GF-D8 (cell line): ENCODE data around the gene EPHB6.

Experiments used
- DNase-seq: peaks from one replicate; lab custom pipeline; 2025; lab: John Stamatoyannopoulos, UW

Gene EPHB6

GRCh38 chr7:142866361-142867096, 11.7 kb downstream of the EPHB6 start:
- DNase-seq: no peak

- no peak for DNase-seq
These were observed 12.2 kb downstream of the EPHB6 start for GRCh38 chr7:142867097-142867378.

GRCh38 chr7:142867398-142868187, 12.7 kb downstream of the EPHB6 start:
- DNase-seq: no peak

GRCh38 chr7:142868188-142868985, 13.5 kb downstream of the EPHB6 start:
- no peak for DNase-seq

GRCh38 chr7:142868986-142869415, 14.1 kb downstream of the EPHB6 start:
- no peak for DNase-seq

GRCh38 chr7:142869434-142869833, 14.6 kb downstream of the EPHB6 start:
- DNase-seq: no peak

- no peak for DNase-seq
These were observed 15.3 kb downstream of the EPHB6 start for GRCh38 chr7:142870147-142870559.

GRCh38 chr7:142870566-142871259, 15.8 kb downstream of the EPHB6 start:
- DNase-seq: no peak

GRCh38 chr7:142871260-142872105, 16.6 kb downstream of the EPHB6 start:
- DNase-seq: no peak

GRCh38 chr7:142872106-142872675, 17.3 kb downstream of the EPHB6 start:
- no peak for DNase-seq

GRCh38 chr7:142873281-142873784, 18.5 kb downstream of the EPHB6 start:
- no peak for DNase-seq

GRCh38 chr7:142873871-142874270, 19.0 kb downstream of the EPHB6 start:
- DNase-seq: no peak

GRCh38 chr7:142874409-142874808, 19.5 kb downstream of the EPHB6 start:
- DNase-seq: no peak

- no peak for DNase-seq
These were observed 20.0 kb downstream of the EPHB6 start for GRCh38 chr7:142874837-142875236.

- no peak for DNase-seq
These were observed 20.6 kb downstream of the EPHB6 start for GRCh38 chr7:142875456-142875855.

GRCh38 chr7:142876236-142876960, 21.5 kb downstream of the EPHB6 start:
- no peak for DNase-seq

- DNase-seq: no peak
These were observed 22.4 kb downstream of the EPHB6 start for GRCh38 chr7:142876991-142877910.

GRCh38 chr7:142878315-142878714, 23.4 kb downstream of the EPHB6 start:
- no peak for DNase-seq

GRCh38 chr7:142879060-142879459, 24.2 kb downstream of the EPHB6 start:
- no peak for DNase-seq
